Measurements from ENCODE around the gene PPARA.

PPARA gene

DNA sequence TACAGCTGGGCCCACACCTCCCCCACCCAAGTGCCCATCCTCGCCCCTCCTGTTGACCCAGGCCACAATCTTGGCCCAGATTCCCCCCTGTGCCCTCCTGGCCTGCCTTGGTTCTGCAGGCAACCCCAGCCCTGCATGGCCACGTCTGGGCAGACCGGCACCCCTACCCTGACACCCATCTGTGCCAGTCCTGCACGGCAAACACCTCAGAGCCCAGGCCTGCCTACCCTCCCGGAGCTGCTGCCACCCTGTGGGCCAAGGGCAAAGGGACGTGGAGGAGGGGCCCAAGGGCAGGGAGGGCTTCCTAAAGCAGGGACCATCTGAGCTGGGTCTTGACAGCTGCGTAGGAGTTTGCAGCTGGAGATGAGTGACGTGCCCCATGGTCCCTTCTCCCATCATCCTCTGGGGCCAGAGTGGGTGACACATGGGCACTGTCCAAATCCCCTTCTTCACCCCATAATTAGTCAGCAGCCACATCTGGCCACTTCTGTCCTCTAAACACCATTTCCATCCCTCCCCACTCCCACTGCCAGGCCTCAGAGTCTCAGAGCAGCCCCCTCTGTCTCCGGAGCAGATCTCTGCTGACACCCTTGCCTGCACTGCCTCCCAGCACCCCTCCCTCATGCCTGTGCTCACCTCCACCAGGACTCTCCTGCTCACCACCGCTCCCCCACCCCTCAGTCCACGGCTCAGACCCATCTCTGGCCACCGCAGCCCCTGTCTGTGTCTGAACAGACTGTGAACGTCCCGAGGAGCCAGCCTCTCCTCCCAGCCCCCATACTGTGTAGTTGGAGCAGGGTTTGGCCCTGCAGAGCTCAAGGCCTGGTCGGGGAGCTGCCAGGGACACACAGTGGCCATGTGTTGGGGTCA lies 35.6 kb upstream of the PPARA start:
- DNase-seq, result no peak

DNA sequence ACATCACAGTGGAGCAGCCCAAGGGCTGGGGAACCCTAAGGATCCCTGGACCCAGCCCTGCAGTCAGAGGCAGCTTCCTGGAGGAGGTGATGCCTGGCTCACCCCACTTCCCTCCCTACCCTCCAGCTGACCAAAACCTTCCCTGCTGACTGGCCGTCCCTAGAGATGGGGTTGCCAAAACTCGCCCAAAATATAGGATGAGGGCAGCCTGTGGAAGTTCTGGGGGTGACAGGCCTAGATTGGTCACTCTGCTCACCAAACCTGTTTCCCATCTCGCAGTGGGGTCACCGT lies 35.0 kb upstream of the PPARA start:
- DNase-seq, result no peak

- no peak for DNase-seq
Observed at GRCh38 chr22:46115755-46116490, 34.4 kb upstream of the PPARA start.

- DNase-seq, result peak; percentile 90
Observed at GRCh38 chr22:46116491-46116958, 33.8 kb upstream of the PPARA start.

- DNase-seq, result no peak
Observed at GRCh38 chr22:46117206-46118199, 32.8 kb upstream of the PPARA start.

GRCh38 chr22:46119093-46119728 lies 31.1 kb upstream of the PPARA start:
- no peak for DNase-seq

- no peak for DNase-seq
Observed at GRCh38 chr22:46119729-46120419, 30.5 kb upstream of the PPARA start.

GRCh38 chr22:46120420-46120737 lies 29.9 kb upstream of the PPARA start:
- peak; percentile 10 for DNase-seq

DNA sequence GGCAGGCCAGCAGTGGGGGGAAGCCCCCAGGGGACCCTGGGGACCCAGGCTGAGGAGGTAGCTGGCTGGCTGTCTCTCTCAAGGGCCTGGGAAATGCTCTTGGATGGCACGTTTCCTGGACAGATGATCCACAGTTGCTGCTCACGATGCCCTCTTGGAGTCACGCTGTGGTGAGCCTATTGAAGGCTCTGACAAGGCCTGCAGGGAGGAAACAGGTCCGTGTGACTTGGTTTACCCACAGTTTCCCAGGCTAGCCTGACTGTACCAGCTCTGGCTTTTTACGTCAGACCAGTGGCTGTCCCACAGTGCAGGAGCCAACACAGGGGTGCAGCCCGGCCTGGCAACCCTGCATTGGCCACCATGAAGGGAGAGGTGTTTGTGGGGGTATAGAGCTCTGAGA lies 29.2 kb upstream of the PPARA start:
- no peak for DNase-seq

GRCh38 chr22:46121523-46122287 lies 28.6 kb upstream of the PPARA start:
- no peak for DNase-seq

DNA sequence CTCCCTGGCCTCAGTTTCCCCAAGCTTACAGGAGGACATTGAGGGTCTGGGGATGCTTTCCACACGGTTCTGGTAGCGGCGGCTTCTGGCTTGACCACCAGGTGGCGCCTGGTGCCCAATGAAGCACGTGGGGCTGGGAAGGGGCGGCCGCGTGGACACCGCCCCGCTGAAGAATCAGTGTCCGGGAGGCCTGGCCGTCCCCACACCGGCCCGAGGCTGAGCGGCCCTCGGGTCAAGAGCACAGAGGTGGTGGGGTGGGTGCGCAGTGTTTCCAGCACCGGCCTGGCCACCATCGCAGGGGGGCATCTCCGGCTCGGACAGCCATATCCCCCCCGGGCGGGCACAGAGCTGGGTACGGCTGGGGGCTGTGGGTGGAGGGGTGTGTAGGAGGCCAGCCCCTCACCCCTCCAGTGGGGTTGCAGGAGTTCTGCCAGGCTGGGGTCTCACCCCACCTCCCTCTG lies 27.8 kb upstream of the PPARA start:
- DNase-seq, result peak; percentile 78

- DNase-seq, result no peak
Observed at GRCh38 chr22:46122980-46123693, 27.2 kb upstream of the PPARA start.

GRCh38 chr22:46123694-46124382 lies 26.5 kb upstream of the PPARA start:
- no peak for DNase-seq

DNA sequence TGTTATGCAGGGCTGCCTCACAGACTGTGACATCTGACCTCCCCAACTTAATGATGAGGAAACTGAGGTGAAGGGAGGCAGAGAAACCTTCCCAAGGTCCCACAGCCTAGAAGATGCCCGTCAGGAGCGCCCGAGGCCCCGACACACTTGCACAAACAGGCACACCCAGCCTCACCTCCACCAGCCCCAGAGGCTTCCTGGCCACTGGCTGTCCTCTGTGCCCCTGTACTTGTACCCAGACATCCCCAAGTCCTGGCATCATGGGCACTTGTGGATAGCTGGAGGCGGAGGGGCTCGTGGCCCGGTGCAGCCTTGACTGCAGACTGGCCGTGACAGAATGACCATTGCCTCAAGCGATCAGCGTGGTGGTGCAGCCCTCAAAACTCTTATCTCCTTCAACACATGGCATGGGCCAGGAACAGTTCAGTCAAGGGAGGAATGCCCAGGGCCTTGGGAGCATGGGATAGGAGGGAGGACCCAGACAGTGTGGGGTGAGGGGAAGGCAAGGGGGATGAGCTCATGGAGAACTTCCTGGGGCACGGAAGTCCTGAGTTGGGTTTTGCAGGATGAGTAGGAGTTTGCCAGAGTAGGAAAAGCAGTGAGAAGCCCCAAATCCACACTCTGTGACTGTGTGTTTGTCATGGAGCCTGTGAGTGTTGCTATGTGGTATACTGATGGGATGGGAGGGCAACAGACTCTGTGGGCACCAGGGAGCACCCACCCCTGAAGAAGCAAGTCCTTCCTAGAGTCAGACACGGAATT lies 25.8 kb upstream of the PPARA start:
- DNase-seq, result no peak

DNA sequence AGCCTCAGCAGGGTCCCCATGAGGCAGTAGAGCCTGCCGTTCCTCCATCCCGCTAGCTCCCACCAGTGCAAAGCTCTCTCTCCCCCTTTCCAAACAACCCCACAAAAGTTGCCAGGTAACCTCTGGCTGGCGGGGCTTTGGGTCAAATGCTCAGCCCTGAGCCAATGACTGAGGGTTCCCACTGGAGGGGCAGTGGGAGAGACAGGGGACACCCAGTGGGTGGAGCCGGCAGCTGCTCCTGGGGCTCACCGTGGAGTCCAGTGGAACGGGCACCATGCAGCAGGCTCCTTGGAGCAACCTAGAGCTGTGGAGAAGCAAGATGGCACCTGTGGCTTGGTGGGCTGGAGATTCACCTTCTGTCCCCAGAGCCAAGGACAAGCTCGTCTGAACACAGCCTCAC lies 25.0 kb upstream of the PPARA start:
- no peak for DNase-seq

GRCh38 chr22:46125816-46126765 lies 24.2 kb upstream of the PPARA start:
- DNase-seq, result no peak

DNA sequence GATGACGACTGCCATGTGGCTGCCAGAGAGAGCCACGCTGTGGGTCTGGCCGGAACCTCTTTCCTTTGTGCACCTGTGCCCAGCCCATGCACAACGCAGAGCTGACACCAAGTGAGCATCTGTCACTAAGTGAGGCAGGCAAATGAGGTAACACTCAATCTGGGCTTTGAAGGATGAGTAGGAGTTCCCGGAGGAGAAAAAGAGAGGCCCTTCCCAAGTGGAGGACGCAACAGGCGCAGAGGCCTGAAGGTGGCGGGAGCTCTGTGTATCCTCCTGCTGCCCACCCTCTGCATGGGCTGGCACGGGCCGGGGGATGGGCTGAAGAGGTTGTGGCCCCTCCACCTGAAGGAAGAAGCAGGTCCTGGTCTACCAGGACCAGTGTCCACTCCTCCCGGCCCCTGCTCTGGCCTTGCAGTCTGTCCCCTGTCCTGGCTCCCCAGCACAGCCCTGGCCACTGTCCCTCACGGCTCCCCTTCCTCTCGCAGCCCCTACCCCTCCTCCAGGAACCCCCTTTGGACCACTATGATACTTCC lies 23.4 kb upstream of the PPARA start:
- DNase-seq, result no peak

- DNase-seq, result no peak
Observed at GRCh38 chr22:46127556-46127955, 22.8 kb upstream of the PPARA start.
